ENCODE measurements around the gene RASA3.

DNA sequence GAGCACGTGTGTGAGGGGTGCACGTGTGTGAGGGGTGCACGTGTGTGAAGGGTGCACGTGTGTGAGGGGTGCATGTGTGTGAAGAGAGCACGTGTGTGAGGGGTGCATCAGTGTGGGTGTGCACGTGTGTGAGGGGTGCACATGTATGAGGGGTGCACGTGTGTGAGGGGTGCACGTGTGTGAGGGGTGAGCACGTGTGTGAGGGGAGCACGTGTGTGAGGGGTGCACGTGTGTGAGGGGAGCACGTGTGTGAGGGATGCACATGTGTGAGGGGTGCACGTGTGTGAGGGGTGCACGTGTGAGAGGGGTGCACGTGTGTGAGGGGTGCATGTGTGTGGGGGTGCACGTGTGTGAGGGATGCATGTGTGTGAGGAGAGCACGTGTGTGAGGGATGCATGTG is 15.7 kb downstream of the RASA3 start:
- no peak for TF ChIP-seq POLR2A (IDR thresholded peaks at IDR 0.05)
- TF ChIP-seq, protein P1, sequence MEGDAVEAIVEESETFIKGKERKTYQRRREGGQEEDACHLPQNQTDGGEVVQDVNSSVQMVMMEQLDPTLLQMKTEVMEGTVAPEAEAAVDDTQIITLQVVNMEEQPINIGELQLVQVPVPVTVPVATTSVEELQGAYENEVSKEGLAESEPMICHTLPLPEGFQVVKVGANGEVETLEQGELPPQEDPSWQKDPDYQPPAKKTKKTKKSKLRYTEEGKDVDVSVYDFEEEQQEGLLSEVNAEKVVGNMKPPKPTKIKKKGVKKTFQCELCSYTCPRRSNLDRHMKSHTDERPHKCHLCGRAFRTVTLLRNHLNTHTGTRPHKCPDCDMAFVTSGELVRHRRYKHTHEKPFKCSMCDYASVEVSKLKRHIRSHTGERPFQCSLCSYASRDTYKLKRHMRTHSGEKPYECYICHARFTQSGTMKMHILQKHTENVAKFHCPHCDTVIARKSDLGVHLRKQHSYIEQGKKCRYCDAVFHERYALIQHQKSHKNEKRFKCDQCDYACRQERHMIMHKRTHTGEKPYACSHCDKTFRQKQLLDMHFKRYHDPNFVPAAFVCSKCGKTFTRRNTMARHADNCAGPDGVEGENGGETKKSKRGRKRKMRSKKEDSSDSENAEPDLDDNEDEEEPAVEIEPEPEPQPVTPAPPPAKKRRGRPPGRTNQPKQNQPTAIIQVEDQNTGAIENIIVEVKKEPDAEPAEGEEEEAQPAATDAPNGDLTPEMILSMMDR (IDR thresholded peaks at IDR 0.05): no peak

Measured in gastroesophageal sphincter (tissue), 3 donors.